HG02884 (cell line): ENCODE results near the gene TMEM126A.
A peak's percentile ranks its signal among the peaks of the same experiment; 100 is the strongest.

Experiments used
- ATAC-seq: cut with Tn5 transposase; IDR thresholded peaks from one replicate; pipeline ENCODE4 v1.9.1; 2021; ENCODE audit warnings: mild to moderate bottlenecking, moderate library complexity; ENCODE audit not compliant: unreplicated experiment

TMEM126A gene

DNA sequence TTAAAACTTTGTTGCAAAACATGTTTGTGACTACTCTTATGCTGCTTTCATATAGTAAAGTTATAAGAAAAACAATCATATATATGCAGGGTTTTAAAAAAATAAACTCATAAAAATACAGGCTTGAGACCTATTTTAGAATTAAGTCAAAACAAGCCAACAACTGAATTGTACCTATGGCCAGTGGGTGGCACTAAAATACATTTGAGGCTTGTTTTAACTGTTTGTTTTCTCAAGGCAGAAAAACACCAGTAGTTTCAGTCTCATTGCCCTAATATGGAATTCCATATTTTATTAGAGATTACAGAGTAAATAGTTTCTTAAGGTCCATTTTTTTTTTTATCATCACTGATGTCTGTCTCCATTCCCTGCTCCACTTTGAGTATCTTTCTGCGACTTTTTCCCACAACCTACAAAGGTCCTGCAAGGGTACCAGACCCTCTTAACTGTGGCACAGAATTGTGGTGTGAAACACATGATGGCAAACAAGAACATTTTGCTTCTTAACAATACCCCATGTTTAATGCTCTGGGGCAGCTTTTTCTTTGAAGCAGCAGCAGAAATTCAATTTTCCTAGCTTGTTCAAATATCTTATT, 46.7 kb downstream of the TMEM126A start:
- peak; percentile 48 for ATAC-seq

GRCh38 chr11:85695546-85695945, 47.8 kb downstream of the TMEM126A start:
- no peak for ATAC-seq

DNA sequence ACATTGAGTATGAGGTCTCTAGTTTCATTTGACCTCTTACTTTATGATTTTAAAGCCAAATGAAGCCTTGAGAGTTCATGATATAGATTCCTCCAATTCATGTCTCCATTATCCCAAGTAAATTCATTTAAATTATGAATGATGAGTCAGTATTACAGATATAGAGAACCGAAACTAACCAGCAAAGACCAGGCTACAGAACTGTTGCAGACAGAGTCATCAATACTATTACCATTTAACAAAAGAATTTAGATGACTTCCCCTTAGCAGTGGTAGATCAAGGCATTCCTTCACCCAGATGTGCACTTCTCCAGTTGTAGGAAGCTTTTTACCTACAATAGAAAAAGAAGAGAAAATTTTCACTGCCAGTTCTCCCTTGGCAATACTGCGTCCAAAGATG, 50.0 kb downstream of the TMEM126A start:
- ATAC-seq: no peak

GRCh38 chr11:85698195-85698594, 50.4 kb downstream of the TMEM126A start:
- no peak for ATAC-seq

GRCh38 chr11:85699957-85700741, 52.4 kb downstream of the TMEM126A start:
- peak; percentile 80 for ATAC-seq

DNA sequence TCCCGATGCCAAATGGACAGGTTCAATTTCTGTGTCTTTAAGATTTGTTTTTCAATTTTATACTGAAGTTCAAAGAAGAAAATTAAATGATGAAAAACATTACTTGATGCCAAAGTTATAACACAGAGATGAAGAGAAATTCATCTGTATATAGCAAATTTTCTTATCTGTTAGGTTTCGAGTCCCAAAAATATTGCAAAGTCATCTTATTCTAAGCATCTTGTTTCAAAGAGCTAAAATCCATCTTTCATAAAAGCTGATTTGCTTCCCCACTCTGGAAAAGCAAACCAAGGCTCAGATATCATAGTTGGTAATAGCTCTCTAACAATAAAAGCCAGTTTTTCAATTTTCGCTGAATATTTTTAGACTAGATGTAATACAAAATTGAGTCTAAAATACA, 57.2 kb downstream of the TMEM126A start:
- no peak for ATAC-seq

- ATAC-seq: no peak
Observed at GRCh38 chr11:85705800-85706199, 58.0 kb downstream of the TMEM126A start.
